HCT116 (cell line): ENCODE data around the gene CIB4. TPM values are rescaled to one million over a fixed set of nuclear protein-coding genes. Genes with fewer than 3 reads are reported as not detected.

Experiments used
- ATAC-seq: fragments of 200-7000 bp; cut with Tn5 transposase; 2 replicates; pipeline ENCODE4 v1.9.1; 2020; ENCODE audit warnings: mild to moderate bottlenecking, moderate library complexity
- BruUV-seq: library from RNA; stranded (reverse); fragments of 400-500 nt; replicated peaks from 2 replicates; lab custom pipeline; 2021; lab: Mats Ljungman, UMichigan
- CTCF ChIA-PET: fragments of 300-600 bp; sonication (Branson Sonifier 250); formaldehyde crosslinking; loops from one replicate; lab custom pipeline; 2021; ENCODE audit warnings: antibody characterized with exemption; lab: Charles Lee
- POLR2A ChIA-PET: fragments of 300-600, 350-600 bp; sonication (Branson Sonifier 250); formaldehyde crosslinking; loops from one replicate; lab custom pipeline; 2021; ENCODE audit warnings: antibody characterized with exemption; lab: Charles Lee
- RAD21 ChIA-PET, 2 experiments: fragments of 300-600 bp; sonication (Branson Sonifier 250); formaldehyde crosslinking; loops; one replicate each; lab custom pipeline; 2023; ENCODE audit warnings: low total read pairs in 2 of 2; ENCODE audit not compliant: uncharacterized antibody in 2 of 2, unreplicated experiment in 2 of 2, low non-redundant PET in 1 of 2; lab: Charles Lee
- DNase-seq: peaks from one replicate; pipeline ENCODE4 v3.0.0-alpha.2; 2010; ENCODE audit warnings: low read depth, low spot score
- H2AFZ ChIP-seq: fragments of 200-600 bp; shearing (Covaris generic), sonication (generic); 2 replicates; pipeline ENCODE4 v1.6.1; 2017; ENCODE audit warnings: low read depth, mixed run types, mixed read lengths, antibody characterized with exemption, low read length; ENCODE audit not compliant: poor library complexity, severe bottlenecking
- H3K27ac ChIP-seq: 2 replicates; pipeline ENCODE4 v1.5.1; 2012; ENCODE audit warnings: low read depth, low read length
- H3K27me3 ChIP-seq: fragments of 200-600 bp; sonication (generic); 2 replicates; pipeline ENCODE4 v1.6.1; 2016; ENCODE audit warnings: mixed run types, low read length, mixed read lengths; ENCODE audit not compliant: insufficient read depth
- H3K36me3 ChIP-seq, 2 experiments: fragments of 200-500 bp in 1 of 2; fragments of 200-600 bp in 1 of 2; sonication (Bioruptor generic) in 1 of 2; sonication (generic) in 1 of 2; 2 replicates each; pipeline versions ENCODE4 v1.5.1 to v1.6.1; 2014 to 2016; ENCODE audit warnings: low read length in 2 of 2, inconsistent platforms in 1 of 2, mixed read lengths in 1 of 2, mixed run types in 1 of 2; ENCODE audit not compliant: insufficient read depth in 2 of 2, control insufficient read depth in 1 of 2
- H3K4me1 ChIP-seq, 2 experiments: fragments of 200-600 bp in 1 of 2; sonication (generic) in 1 of 2; 2 replicates each; pipeline versions ENCODE4 v1.5.1 to v1.6.1; 2012 to 2017; ENCODE audit warnings: low read length in 2 of 2, inconsistent platforms in 1 of 2, mild to moderate bottlenecking in 1 of 2, mixed read lengths in 1 of 2, mixed run types in 1 of 2, moderate library complexity in 1 of 2; ENCODE audit not compliant: insufficient read depth in 2 of 2, control insufficient read depth in 1 of 2
- H3K4me2 ChIP-seq: fragments of 200-600 bp; sonication (generic); 2 replicates; pipeline ENCODE4 v1.6.1; 2017; ENCODE audit warnings: mixed run types, low read length, mixed read lengths
- H3K4me3 ChIP-seq, 2 experiments: fragments of 200-600 bp in 1 of 2; sonication (generic) in 1 of 2; replicated peaks in 1 of 2; 2 replicates each; pipeline ENCODE4 v1.5.1; 2011 to 2016; ENCODE audit warnings: low read length in 2 of 2, control low read depth in 1 of 2, low read depth in 1 of 2, mild to moderate bottlenecking in 1 of 2, mixed read lengths in 1 of 2, mixed run types in 1 of 2
- H3K79me2 ChIP-seq: fragments of 200-600 bp; sonication (generic); 2 replicates; pipeline ENCODE4 v1.6.1; 2017; ENCODE audit warnings: mild to moderate bottlenecking, mixed run types, low read length, moderate library complexity, mixed read lengths; ENCODE audit not compliant: insufficient read depth
- H3K9ac ChIP-seq: fragments of 200-600 bp; sonication (generic); 2 replicates; pipeline ENCODE4 v1.6.1; 2016; ENCODE audit warnings: low read length, mixed read lengths
- H3K9me2 ChIP-seq: fragments of 200-600 bp; sonication (generic), shearing (Covaris generic); 2 replicates; pipeline ENCODE4 v1.6.1; 2017; ENCODE audit warnings: mixed run types, mild to moderate bottlenecking, moderate library complexity; ENCODE audit not compliant: insufficient read depth
- H3K9me3 ChIP-seq, 2 experiments: fragments of 200-500 bp in 1 of 2; fragments of 200-600 bp in 1 of 2; sonication (Bioruptor generic) in 1 of 2; sonication (generic) in 1 of 2; 2 replicates each; pipeline ENCODE4 v1.6.1; 2014 to 2017; ENCODE audit warnings: low read length in 2 of 2, mixed read lengths in 2 of 2, inconsistent platforms in 1 of 2, low read depth in 1 of 2, mild to moderate bottlenecking in 1 of 2, mixed run types in 1 of 2, moderate library complexity in 1 of 2; ENCODE audit not compliant: control insufficient read depth in 1 of 2, insufficient read depth in 1 of 2
- H4K20me1 ChIP-seq: fragments of 200-600 bp; sonication (generic), shearing (Covaris generic); 2 replicates; pipeline ENCODE4 v1.6.1; 2017; ENCODE audit warnings: mixed run types, mild to moderate bottlenecking, moderate library complexity; ENCODE audit not compliant: insufficient read depth
- ATF3 ChIP-seq: IDR thresholded peaks from 2 replicates; pipeline ENCODE4 v1.6.1; 2012
- CTCF ChIP-seq, 3 experiments: fragments of 200-600 bp in 1 of 3; sonication (generic) in 1 of 3; IDR thresholded peaks in 2 of 3; conservative IDR thresholded peaks in 1 of 3; 2 replicates each; pipeline ENCODE4 v1.5.1; 2012 to 2017; ENCODE audit warnings: low read depth in 2 of 3, low read length in 2 of 3, antibody characterized with exemption in 1 of 3, borderline replicate concordance in 1 of 3, control low read depth in 1 of 3, mild to moderate bottlenecking in 1 of 3, mixed read lengths in 1 of 3, mixed run types in 1 of 3, moderate library complexity in 1 of 3; ENCODE audit not compliant: insufficient read depth in 1 of 3
- EGR1 ChIP-seq: IDR thresholded peaks from 2 replicates; pipeline ENCODE4 v1.6.1; 2012; ENCODE audit warnings: low read depth
- ELF1 ChIP-seq: IDR thresholded peaks from 2 replicates; pipeline ENCODE4 v1.6.1; 2012; ENCODE audit warnings: low read depth, borderline replicate concordance
- EZH2 ChIP-seq: fragments of 200-600 bp; sonication (generic); IDR thresholded peaks from 2 replicates; pipeline ENCODE4 v1.6.1; 2017; ENCODE audit warnings: antibody characterized with exemption, mixed run types
- EZH2phosphoT487 ChIP-seq: fragments of 200-600 bp; IDR thresholded peaks from 2 replicates; pipeline ENCODE4 v1.6.1; 2018; ENCODE audit warnings: antibody characterized with exemption, borderline replicate concordance
- FOSL1 ChIP-seq: IDR thresholded peaks from 2 replicates; pipeline ENCODE4 v1.6.1; 2012; ENCODE audit warnings: low read depth
- JUND ChIP-seq: IDR thresholded peaks from 2 replicates; pipeline ENCODE4 v1.6.1; 2012
- MAX ChIP-seq: IDR thresholded peaks from 2 replicates; pipeline ENCODE4 v1.6.1; 2012
- POLR2AphosphoS5 ChIP-seq: IDR thresholded peaks from 2 replicates; pipeline ENCODE4 v1.6.1; 2011; ENCODE audit warnings: mild to moderate bottlenecking, low read depth, low read length, moderate library complexity
- RAD21 ChIP-seq: IDR thresholded peaks from 2 replicates; pipeline ENCODE4 v1.6.1; 2012; ENCODE audit warnings: low read depth, mild to moderate bottlenecking
- SP1 ChIP-seq: IDR thresholded peaks from 2 replicates; pipeline ENCODE4 v1.6.1; 2012; ENCODE audit warnings: low read depth
- SRF ChIP-seq: IDR thresholded peaks from 2 replicates; pipeline ENCODE4 v1.6.1; 2012; ENCODE audit warnings: low read depth
- TCF7L2 ChIP-seq: IDR thresholded peaks from 2 replicates; pipeline ENCODE4 v1.7.0; 2011; ENCODE audit warnings: borderline replicate concordance, inconsistent platforms; ENCODE audit not compliant: insufficient read depth, insufficient read length; ENCODE audit errors: extremely low read depth
- YY1 ChIP-seq: IDR thresholded peaks from 2 replicates; pipeline ENCODE4 v1.6.1; 2011; ENCODE audit warnings: low read length, low read depth, moderate library complexity, mild to moderate bottlenecking; ENCODE audit not compliant: insufficient replicate concordance; ENCODE audit errors: extremely low read depth
- ZBTB33 ChIP-seq: IDR thresholded peaks from 2 replicates; pipeline ENCODE4 v1.6.1; 2011; ENCODE audit warnings: mild to moderate bottlenecking, low read length, moderate library complexity; ENCODE audit not compliant: insufficient replicate concordance; ENCODE audit errors: extremely low read depth
- ZFX ChIP-seq: fragments of 450-650 bp; IDR thresholded peaks from 2 replicates; pipeline ENCODE4 v1.6.1; 2017
- ZNF274 ChIP-seq: fragments of 200-500 bp; sonication (Bioruptor generic); IDR thresholded peaks from 2 replicates; pipeline ENCODE4 v1.6.1; 2014; ENCODE audit warnings: mild to moderate bottlenecking, low read depth, low read length, inconsistent platforms
- intact Hi-C: fragments of 100-400 bp; cut with micrococcal nuclease; formaldehyde crosslinking; loops from 2 replicates; pipeline ENCODE4 v1.10.0; 2022
- total RNA-seq: library from RNA; stranded (reverse); gene quantifications from one replicate; pipeline ENCODE4 v1.2.1, GENCODE V29; 2021; ENCODE audit not compliant: unreplicated experiment

Gene CIB4
- total RNA-seq, 1 experiment from 2014 or later: not detected

- H3K27me3 ChIP-seq: no peaks in the 10 kb centered on the region
- POLR2A ChIA-PET: no interaction called here
Measured at GRCh38 chr2:26613241-26614215, 27.6 kb downstream of the CIB4 start.

More at GRCh38 chr2:26613241-26614215, 27.6 kb downstream of the CIB4 start:
- intact Hi-C loops: loop anchor here (2.0 kb wide), 1 partner anchor 131 kb away; no protein-coding TSS in a partner anchor
- H3K79me2 ChIP-seq: no peaks in the 10 kb centered on the region
- RAD21 ChIA-PET: no interaction called here
- no peak for ATAC-seq
- CTCF ChIA-PET: interaction anchor here (0.8 kb wide), 1 partner anchor 13 kb away, joined by 4 read pairs; no protein-coding TSS in a partner anchor
- no peaks in the 10 kb centered on the region for H3K36me3 ChIP-seq
- no peak overlapping the region for H3K4me2 ChIP-seq
- H2AFZ ChIP-seq: no peak overlapping the region
- TF ChIP-seq YY1 (no peak), JUND (no peak), ZNF274 (no peak), SRF (no peak), EGR1 (no peak), SP1 (no peak), TCF7L2 (no peak), RAD21 (no peak), ZBTB33 (no peak), FOSL1 (no peak), EZH2 (no peak), ATF3 (no peak), CTCF (IDR thresholded peaks at IDR 0.05 in 2 of 3, conservative IDR thresholded peaks at IDR 0.05 in 1 of 3; ENCODE audit: borderline replicate concordance in 1 of 3, insufficient read depth in 1 of 3, low read depth in 2 of 3, low read length in 2 of 3) (no peak), POLR2AphosphoS5 (no peak), MAX (no peak), ELF1 (no peak), EZH2phosphoT487 (no peak), ZFX (no peak; the same call in 1 of the 2 replicates)
- H3K4me3 ChIP-seq: no peak overlapping the region
- DNase-seq: no peak
- no peak overlapping the region for H3K27ac ChIP-seq
- no peaks in the 10 kb centered on the region for H3K9me3 ChIP-seq
- no peaks in the 10 kb centered on the region for H3K4me1 ChIP-seq
- H4K20me1 ChIP-seq: no peaks in the 10 kb centered on the region
- H3K9ac ChIP-seq: no peak overlapping the region
- H3K9me2 ChIP-seq: no peaks in the 10 kb centered on the region
- BruUV-seq: no TSS peak
